ENCODE results near the gene NCOR1. TPM values are rescaled to one million over a fixed set of nuclear protein-coding genes. Genes with fewer than 3 reads are reported as not detected.

NCOR1 gene
- polyA plus RNA-seq, 2 of the 4 experiments (the other 2 are of a cell fraction): 65.5 to 190 TPM

GRCh38 chr17:16140854-16141253 is 74.5 kb downstream of the NCOR1 start:
- H3K4me2 ChIP-seq: no peak overlapping the region
- WGBS (ENCODE audit: missing lambda C conversion rate): 84% methylated on average over 2 of the region's 2 CpGs
- no peaks in the 10 kb centered on the region for H3K9me3 ChIP-seq
- no peak for FAIRE-seq
- ChIA-PET CTCF (interaction anchor here (0.6 to 0.7 kb wide), 3 partner anchors 114 to 240 kb away, joined by 3 to 4 read pairs (median 3); partner anchors contain the start of gene UBB), POLR2A (interaction anchor here (0.7 kb wide), 1 partner anchor 76 kb away, joined by 4 read pairs; the partner anchor contains the start of gene PIGL)
- DNase-seq (ENCODE audit: low read depth in 1 of 2, low spot score in 1 of 2): no peak
- H3K4me3 ChIP-seq: no peak overlapping the region
- peaks cover 9% of the 10 kb centered on the region; the same call in 2 of the 3 replicates for H3K4me1 ChIP-seq
- TF ChIP-seq CEBPB (IDR thresholded peaks at IDR 0.05) (peak; percentile 49 to 64; a peak in 2 of 4 replicates), NPAS2 (CRISPR knock-in tag; IDR thresholded peaks at IDR 0.05; ENCODE audit: borderline replicate concordance) (no peak), KDM1A (IDR thresholded peaks at IDR 0.05; ENCODE audit: low read depth) (no peak), HES2 (IDR thresholded peaks at IDR 0.05) (no peak)
- H3K27ac ChIP-seq: no peak overlapping the region
- no peak for ATAC-seq

- H3K27ac ChIP-seq: no peak overlapping the region
- ATAC-seq (no peak), DNase-seq (ENCODE audit: low read depth in 1 of 2, low spot score in 1 of 2) (no peak), FAIRE-seq (no peak)
- WGBS (ENCODE audit: missing lambda C conversion rate): 86% methylated on average over 5 of the region's 5 CpGs
- TF ChIP-seq HEYL (CRISPR knock-in tag; IDR thresholded peaks at IDR 0.05) (no peak), HES2 (IDR thresholded peaks at IDR 0.05) (no peak), NFE2L2 (conservative IDR thresholded peaks at IDR 0.05; ENCODE audit: low read length) (no peak), RAD21 (conservative IDR thresholded peaks at IDR 0.05 in 1 of 2, IDR thresholded peaks at IDR 0.05 in 1 of 2) (no peak), MAZ (IDR thresholded peaks at IDR 0.05; ENCODE audit: borderline replicate concordance, low read depth, low read length) (no peak)
- no peaks in the 10 kb centered on the region for H3K9me3 ChIP-seq
- no peaks in the 10 kb centered on the region for H3K4me1 ChIP-seq
- H3K4me2 ChIP-seq: no peak overlapping the region
- CTCF ChIA-PET: interaction anchor here (0.9 kb wide), 1 partner anchor 228 kb away, joined by 3 read pairs; no protein-coding TSS in a partner anchor
- no peak overlapping the region for H3K4me3 ChIP-seq
- POLR2A ChIA-PET: no interaction called here
These were observed 79.9 kb downstream of the NCOR1 start for GRCh38 chr17:16135461-16135860.

- FAIRE-seq: no peak
- 82% methylated on average over 3 of the region's 3 CpGs for WGBS (ENCODE audit: missing lambda C conversion rate)
- TF ChIP-seq ZSCAN20 (CRISPR knock-in tag; IDR thresholded peaks at IDR 0.05) (no peak), MAX (IDR thresholded peaks at IDR 0.05) (no peak), ZNF302 (CRISPR knock-in tag; IDR thresholded peaks at IDR 0.05) (no peak), NPAS2 (CRISPR knock-in tag; IDR thresholded peaks at IDR 0.05; ENCODE audit: borderline replicate concordance) (no peak), HOXB5 (CRISPR knock-in tag; IDR thresholded peaks at IDR 0.05) (no peak), CHD4 (IDR thresholded peaks at IDR 0.05; ENCODE audit: borderline replicate concordance) (no peak), HDAC2 (IDR thresholded peaks at IDR 0.05) (no peak), BCL3 (IDR thresholded peaks at IDR 0.05) (no peak), HOXB13 (CRISPR knock-in tag; IDR thresholded peaks at IDR 0.05; ENCODE audit: low read depth) (no peak), HEYL (CRISPR knock-in tag; IDR thresholded peaks at IDR 0.05) (no peak)
- TF ChIP-seq, protein P1, sequence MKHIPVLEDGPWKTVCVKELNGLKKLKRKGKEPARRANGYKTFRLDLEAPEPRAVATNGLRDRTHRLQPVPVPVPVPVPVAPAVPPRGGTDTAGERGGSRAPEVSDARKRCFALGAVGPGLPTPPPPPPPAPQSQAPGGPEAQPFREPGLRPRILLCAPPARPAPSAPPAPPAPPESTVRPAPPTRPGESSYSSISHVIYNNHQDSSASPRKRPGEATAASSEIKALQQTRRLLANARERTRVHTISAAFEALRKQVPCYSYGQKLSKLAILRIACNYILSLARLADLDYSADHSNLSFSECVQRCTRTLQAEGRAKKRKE (CRISPR knock-in tag; IDR thresholded peaks at IDR 0.05; ENCODE audit: low read depth): no peak
- DNase-seq (ENCODE audit: low read depth in 1 of 2, low spot score in 1 of 2): no peak
- POLR2A ChIA-PET: interaction anchor here (0.7 kb wide), 1 partner anchor 16 kb away, joined by 3 read pairs; no protein-coding TSS in a partner anchor
- CTCF ChIA-PET: interaction anchor here (0.6 kb wide), 1 partner anchor 74 kb away, joined by 3 read pairs; no protein-coding TSS in a partner anchor
- no peak for ATAC-seq
- Histone ChIP-seq H3K4me3 (no peak overlapping the region), H3K4me1 (no peaks in the 10 kb centered on the region), H3K4me2 (no peak overlapping the region), H3K27ac (no peak overlapping the region), H3K9me3 (no peaks in the 10 kb centered on the region)
These were observed 83.7 kb downstream of the NCOR1 start for GRCh38 chr17:16131593-16131992.
